ENCODE results near the gene OR2T34.
"Not testable (repeated sequence)": the region's sequence is repeated elsewhere in the genome, so short reads cannot be mapped to it uniquely, and the experiment has no call there.

OR2T34 gene

GRCh38 chr1:248593226-248593625 is 18.7 kb upstream of the OR2T34 start:
- Histone ChIP-seq H3K4me1 (ENCODE audit: control insufficient read depth, insufficient read depth, low read length) (no peaks in the 10 kb centered on the region), H3K4me3 (ENCODE audit: low read depth, low read length) (no peak overlapping the region), H3K36me3 (ENCODE audit: control insufficient read depth, insufficient read depth, low read length) (no peaks in the 10 kb centered on the region), H3K9me3 (ENCODE audit: control insufficient read depth, insufficient read depth, low read length) (peaks cover 94% of the 10 kb centered on the region), H3K27ac (ENCODE audit: low read depth, low read length) (no peak overlapping the region), H3K27me3 (ENCODE audit: control insufficient read depth, insufficient read depth, low read length) (no peaks in the 10 kb centered on the region), H3K9ac (ENCODE audit: low read depth, low read length) (no peak overlapping the region)

- no peaks in the 10 kb centered on the region for H3K4me1 ChIP-seq (ENCODE audit: control insufficient read depth, insufficient read depth, low read length)
- no peak overlapping the region for H3K9ac ChIP-seq (ENCODE audit: low read depth, low read length)
- H3K27me3 ChIP-seq (ENCODE audit: control insufficient read depth, insufficient read depth, low read length), result no peaks in the 10 kb centered on the region
- no peak overlapping the region for H3K27ac ChIP-seq (ENCODE audit: low read depth, low read length)
- H3K4me3 ChIP-seq (ENCODE audit: low read depth, low read length), result no peak overlapping the region
- peaks cover 96% of the 10 kb centered on the region for H3K9me3 ChIP-seq (ENCODE audit: control insufficient read depth, insufficient read depth, low read length)
- no peaks in the 10 kb centered on the region for H3K36me3 ChIP-seq (ENCODE audit: control insufficient read depth, insufficient read depth, low read length)
Observed at GRCh38 chr1:248592655-248593054, 18.1 kb upstream of the OR2T34 start.

- Histone ChIP-seq H3K9ac (ENCODE audit: low read depth, low read length) (no peak overlapping the region), H3K4me1 (ENCODE audit: control insufficient read depth, insufficient read depth, low read length) (no peaks in the 10 kb centered on the region), H3K27ac (ENCODE audit: low read depth, low read length) (no peak overlapping the region), H3K36me3 (ENCODE audit: control insufficient read depth, insufficient read depth, low read length) (no peaks in the 10 kb centered on the region), H3K9me3 (ENCODE audit: control insufficient read depth, insufficient read depth, low read length) (peaks cover 94% of the 10 kb centered on the region), H3K27me3 (ENCODE audit: control insufficient read depth, insufficient read depth, low read length) (no peaks in the 10 kb centered on the region), H3K4me3 (ENCODE audit: low read depth, low read length) (no peak overlapping the region)
Observed at GRCh38 chr1:248590055-248590454, 15.5 kb upstream of the OR2T34 start.

DNA sequence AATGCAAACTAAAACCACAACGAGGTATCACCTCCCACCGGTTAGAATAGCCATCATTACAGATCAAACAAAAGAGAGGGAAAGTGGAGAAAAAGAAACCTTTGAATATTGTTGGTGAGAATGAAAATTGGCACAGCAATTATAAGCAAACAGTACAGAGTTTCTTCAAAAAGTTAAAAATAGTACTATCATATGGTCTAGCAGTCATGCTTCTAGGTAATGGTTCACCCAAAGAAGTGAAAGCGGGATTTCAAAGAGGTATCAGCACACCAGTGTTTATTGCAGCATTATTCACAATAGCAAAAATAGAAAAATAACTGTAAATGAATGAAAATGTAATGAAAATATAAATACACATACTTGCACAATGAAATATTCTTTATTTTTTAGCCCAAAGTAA is 14.8 kb upstream of the OR2T34 start:
- Histone ChIP-seq H3K27me3 (ENCODE audit: control insufficient read depth, insufficient read depth, low read length) (no peaks in the 10 kb centered on the region), H3K27ac (ENCODE audit: low read depth, low read length) (no peak overlapping the region), H3K36me3 (ENCODE audit: control insufficient read depth, insufficient read depth, low read length) (no peaks in the 10 kb centered on the region), H3K4me3 (ENCODE audit: low read depth, low read length) (no peak overlapping the region), H3K9ac (ENCODE audit: low read depth, low read length) (no peak overlapping the region), H3K9me3 (ENCODE audit: control insufficient read depth, insufficient read depth, low read length) (peaks cover 87% of the 10 kb centered on the region), H3K4me1 (ENCODE audit: control insufficient read depth, insufficient read depth, low read length) (no peaks in the 10 kb centered on the region)

DNA sequence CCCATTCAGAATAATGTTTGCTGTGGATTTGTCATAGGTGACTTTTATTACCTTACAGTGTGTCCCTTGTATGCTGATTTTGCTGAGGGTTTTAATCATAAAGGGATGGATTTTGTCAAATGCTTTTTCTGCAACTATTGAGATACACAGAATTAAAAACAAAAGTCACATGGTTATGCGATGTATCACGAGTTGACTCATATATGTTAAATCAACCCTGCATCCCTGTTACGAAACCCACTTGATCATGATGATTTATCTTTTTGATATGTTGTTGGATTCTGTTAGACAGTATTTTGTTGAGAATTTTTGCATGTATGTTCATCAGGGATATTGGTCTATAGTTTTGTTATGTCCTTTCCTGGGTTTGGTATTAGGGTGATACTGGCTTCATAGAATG is 10.7 kb upstream of the OR2T34 start:
- Histone ChIP-seq H3K4me1 (ENCODE audit: control insufficient read depth, insufficient read depth, low read length) (no peaks in the 10 kb centered on the region), H3K27me3 (ENCODE audit: control insufficient read depth, insufficient read depth, low read length) (no peaks in the 10 kb centered on the region), H3K9me3 (ENCODE audit: control insufficient read depth, insufficient read depth, low read length) (peaks cover 67% of the 10 kb centered on the region), H3K4me3 (ENCODE audit: low read depth, low read length) (no peak overlapping the region), H3K27ac (ENCODE audit: low read depth, low read length) (no peak overlapping the region), H3K9ac (ENCODE audit: low read depth, low read length) (no peak overlapping the region), H3K36me3 (ENCODE audit: control insufficient read depth, insufficient read depth, low read length) (no peaks in the 10 kb centered on the region)

DNA sequence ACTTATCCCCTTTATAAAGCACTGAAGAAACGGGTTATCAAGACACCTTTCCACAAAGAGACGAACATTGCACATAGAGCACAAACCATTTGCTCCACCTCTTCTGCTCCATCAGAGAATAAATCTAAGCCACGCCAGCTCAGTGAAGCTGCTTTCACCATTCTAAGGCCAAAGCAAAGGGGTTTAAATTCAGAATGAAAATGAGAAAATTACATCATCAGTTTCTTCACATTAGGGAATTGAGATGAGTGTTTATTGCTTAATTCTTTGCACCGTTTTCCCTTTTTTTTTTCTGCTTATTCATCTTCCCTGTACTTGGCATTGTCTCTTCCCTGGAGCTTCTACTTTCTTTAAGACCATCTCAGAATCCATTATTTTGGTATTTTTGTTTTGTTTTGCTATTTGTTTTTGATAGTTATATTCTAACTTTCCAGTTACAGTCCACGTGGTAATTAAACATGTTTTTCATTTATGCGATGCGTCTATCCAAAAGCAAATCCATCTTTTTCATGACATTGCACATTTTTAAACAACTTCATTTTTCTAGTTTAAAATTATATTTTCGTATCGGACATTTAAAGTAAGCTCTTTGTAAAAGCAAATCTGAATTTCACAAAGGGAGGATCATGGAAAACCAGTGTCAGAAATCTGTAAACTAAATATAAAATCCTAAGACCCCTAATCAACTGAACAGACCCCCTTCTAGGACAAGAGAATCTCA is 1.9 kb upstream of the OR2T34 start:
- Histone ChIP-seq H3K36me3 (ENCODE audit: control insufficient read depth, insufficient read depth, low read length) (no peaks in the 10 kb centered on the region), H3K27ac (ENCODE audit: low read depth, low read length) (no peak overlapping the region), H3K27me3 (ENCODE audit: control insufficient read depth, insufficient read depth, low read length) (no peaks in the 10 kb centered on the region), H3K9ac (ENCODE audit: low read depth, low read length) (no peak overlapping the region), H3K4me1 (ENCODE audit: control insufficient read depth, insufficient read depth, low read length) (no peaks in the 10 kb centered on the region), H3K4me3 (ENCODE audit: low read depth, low read length) (no peak overlapping the region), H3K9me3 (ENCODE audit: control insufficient read depth, insufficient read depth, low read length) (peaks cover 41% of the 10 kb centered on the region)

DNA sequence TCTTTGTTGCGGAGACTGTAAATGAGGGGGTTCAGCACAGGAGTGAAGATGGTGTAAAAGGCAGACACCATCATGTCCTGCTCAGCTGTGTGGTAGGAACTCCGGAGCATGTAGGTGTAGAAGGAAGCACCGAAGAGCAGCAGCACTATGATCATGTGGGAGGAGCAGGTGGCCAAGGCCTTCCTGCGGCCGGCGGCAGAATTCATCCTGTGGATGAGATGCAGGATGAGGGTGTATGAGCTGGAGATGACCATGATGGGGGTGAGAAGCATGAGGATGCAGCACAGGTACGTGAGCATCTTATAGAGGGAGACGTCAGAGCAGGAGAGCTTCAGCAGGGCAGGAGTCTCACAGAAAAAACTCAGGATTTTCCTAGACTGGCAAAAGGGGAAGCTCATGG is 701 bp downstream of the OR2T34 start:
- not testable (repeated sequence) for H3K9ac ChIP-seq (ENCODE audit: low read depth, low read length); H3K27ac ChIP-seq (ENCODE audit: low read depth, low read length); H3K4me1 ChIP-seq (ENCODE audit: control insufficient read depth, insufficient read depth, low read length); H3K27me3 ChIP-seq (ENCODE audit: control insufficient read depth, insufficient read depth, low read length); H3K36me3 ChIP-seq (ENCODE audit: control insufficient read depth, insufficient read depth, low read length); H3K4me3 ChIP-seq (ENCODE audit: low read depth, low read length)
- H3K9me3 ChIP-seq (ENCODE audit: control insufficient read depth, insufficient read depth, low read length), result peaks cover 30% of the 10 kb centered on the region; the same call in 1 of the 2 replicates

DNA sequence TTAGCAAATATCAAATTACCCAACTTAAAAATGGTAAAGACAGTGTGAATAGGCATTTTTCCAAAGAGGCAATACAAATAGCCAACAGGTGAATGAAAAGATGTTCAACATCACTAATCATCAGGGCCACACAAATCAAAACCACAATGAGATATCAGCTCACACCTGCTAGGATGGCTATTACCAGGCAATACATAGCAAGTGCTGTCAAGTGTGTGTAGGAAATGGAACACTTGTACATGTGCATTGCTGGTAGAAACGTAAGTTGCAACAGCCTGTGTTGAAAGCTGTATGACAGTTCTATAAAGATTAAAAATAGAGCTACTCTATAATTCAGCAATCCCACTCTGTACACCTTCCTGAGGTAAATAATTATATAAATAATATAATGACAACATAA is 2.5 kb downstream of the OR2T34 start:
- not testable (repeated sequence) for H3K4me1 ChIP-seq (ENCODE audit: control insufficient read depth, insufficient read depth, low read length); H3K36me3 ChIP-seq (ENCODE audit: control insufficient read depth, insufficient read depth, low read length); H3K27me3 ChIP-seq (ENCODE audit: control insufficient read depth, insufficient read depth, low read length); H3K4me3 ChIP-seq (ENCODE audit: low read depth, low read length); H3K9ac ChIP-seq (ENCODE audit: low read depth, low read length); H3K27ac ChIP-seq (ENCODE audit: low read depth, low read length)
- peaks cover 19% of the 10 kb centered on the region; the same call in 1 of the 2 replicates for H3K9me3 ChIP-seq (ENCODE audit: control insufficient read depth, insufficient read depth, low read length)

- not testable (repeated sequence) for H3K27ac ChIP-seq (ENCODE audit: low read depth, low read length); H3K4me3 ChIP-seq (ENCODE audit: low read depth, low read length); H3K9ac ChIP-seq (ENCODE audit: low read depth, low read length); H3K27me3 ChIP-seq (ENCODE audit: control insufficient read depth, insufficient read depth, low read length); H3K36me3 ChIP-seq (ENCODE audit: control insufficient read depth, insufficient read depth, low read length); H3K9me3 ChIP-seq (ENCODE audit: control insufficient read depth, insufficient read depth, low read length); H3K4me1 ChIP-seq (ENCODE audit: control insufficient read depth, insufficient read depth, low read length)
Observed at GRCh38 chr1:248570811-248571210, 3.7 kb downstream of the OR2T34 start.

GRCh38 chr1:248569049-248569448 is 5.5 kb downstream of the OR2T34 start:
- H3K9me3 ChIP-seq (ENCODE audit: control insufficient read depth, insufficient read depth, low read length), result peaks cover 10% of the 10 kb centered on the region
- H3K36me3 ChIP-seq (ENCODE audit: control insufficient read depth, insufficient read depth, low read length); H3K4me1 ChIP-seq (ENCODE audit: control insufficient read depth, insufficient read depth, low read length); H3K9ac ChIP-seq (ENCODE audit: low read depth, low read length); H3K27ac ChIP-seq (ENCODE audit: low read depth, low read length); H3K27me3 ChIP-seq (ENCODE audit: control insufficient read depth, insufficient read depth, low read length); H3K4me3 ChIP-seq (ENCODE audit: low read depth, low read length): not testable (repeated sequence)

DNA sequence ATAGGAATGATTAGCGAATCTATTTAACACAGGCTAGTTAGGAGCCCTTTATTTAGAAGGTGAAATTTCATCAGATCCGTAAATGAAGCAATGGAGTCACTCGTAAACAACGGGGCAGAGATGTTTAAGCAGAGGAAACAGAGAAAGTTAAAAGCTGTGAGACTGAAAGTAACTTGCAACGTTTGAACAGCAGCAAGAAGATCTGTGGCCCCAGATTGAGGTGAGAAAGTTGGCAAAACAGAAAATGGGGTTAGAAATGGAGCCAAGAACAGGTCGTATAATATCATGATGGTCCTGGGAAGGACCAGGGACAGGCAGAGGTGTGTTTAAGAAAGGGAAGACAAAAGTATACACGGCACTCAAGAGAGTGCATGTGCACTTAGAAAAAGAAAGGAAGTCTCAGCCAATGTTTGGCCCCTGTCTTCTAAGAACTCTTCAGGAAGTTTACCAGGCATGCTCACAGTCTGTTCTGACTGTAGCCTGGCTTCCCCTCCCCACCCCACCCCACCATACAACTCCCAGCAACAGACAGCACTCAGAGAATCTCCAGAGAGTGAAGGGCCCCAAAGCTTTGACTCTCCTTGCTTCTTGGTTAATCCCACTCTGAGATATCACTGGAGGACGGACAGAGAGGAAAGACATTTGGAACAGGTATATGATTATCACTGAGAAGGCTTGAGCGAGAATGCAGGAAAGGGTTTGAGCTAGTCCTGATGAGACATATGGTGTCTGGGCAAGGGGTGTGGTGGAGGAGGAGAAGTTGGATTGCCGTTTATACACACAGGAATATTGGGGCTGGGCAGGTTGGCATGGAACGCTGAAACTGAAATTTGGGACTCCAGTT is 8.8 kb downstream of the OR2T34 start:
- not testable (repeated sequence) for H3K27ac ChIP-seq (ENCODE audit: low read depth, low read length); H3K36me3 ChIP-seq (ENCODE audit: control insufficient read depth, insufficient read depth, low read length); H3K9ac ChIP-seq (ENCODE audit: low read depth, low read length); H3K27me3 ChIP-seq (ENCODE audit: control insufficient read depth, insufficient read depth, low read length); H3K4me3 ChIP-seq (ENCODE audit: low read depth, low read length); H3K4me1 ChIP-seq (ENCODE audit: control insufficient read depth, insufficient read depth, low read length); H3K9me3 ChIP-seq (ENCODE audit: control insufficient read depth, insufficient read depth, low read length)
